Renal pelvis (tissue), 4 donors: ENCODE data around the gene TMEM141. TPM values are rescaled to one million over a fixed set of nuclear protein-coding genes. Genes with fewer than 3 reads are reported as not detected.
"Not testable (repeated sequence)": the region's sequence is repeated elsewhere in the genome, so short reads cannot be mapped to it uniquely, and the experiment has no call there.

Experiments used
- DNase-seq: peaks from one replicate; pipeline ENCODE4 v3.0.0-alpha.2; 2013
- polyA plus RNA-seq, 3 donors: library from polyadenylated mRNA; unstranded; fragments of 120-200 nt; gene quantifications; one replicate each; pipeline ENCODE4 v1.2.1, GENCODE V29; 2013; ENCODE audit not compliant: insufficient read length in 3 of 3

The TMEM141 gene
- polyA plus RNA-seq, 3 donors, result 77.3 to 83.8 (median 78.0) TPM

DNA sequence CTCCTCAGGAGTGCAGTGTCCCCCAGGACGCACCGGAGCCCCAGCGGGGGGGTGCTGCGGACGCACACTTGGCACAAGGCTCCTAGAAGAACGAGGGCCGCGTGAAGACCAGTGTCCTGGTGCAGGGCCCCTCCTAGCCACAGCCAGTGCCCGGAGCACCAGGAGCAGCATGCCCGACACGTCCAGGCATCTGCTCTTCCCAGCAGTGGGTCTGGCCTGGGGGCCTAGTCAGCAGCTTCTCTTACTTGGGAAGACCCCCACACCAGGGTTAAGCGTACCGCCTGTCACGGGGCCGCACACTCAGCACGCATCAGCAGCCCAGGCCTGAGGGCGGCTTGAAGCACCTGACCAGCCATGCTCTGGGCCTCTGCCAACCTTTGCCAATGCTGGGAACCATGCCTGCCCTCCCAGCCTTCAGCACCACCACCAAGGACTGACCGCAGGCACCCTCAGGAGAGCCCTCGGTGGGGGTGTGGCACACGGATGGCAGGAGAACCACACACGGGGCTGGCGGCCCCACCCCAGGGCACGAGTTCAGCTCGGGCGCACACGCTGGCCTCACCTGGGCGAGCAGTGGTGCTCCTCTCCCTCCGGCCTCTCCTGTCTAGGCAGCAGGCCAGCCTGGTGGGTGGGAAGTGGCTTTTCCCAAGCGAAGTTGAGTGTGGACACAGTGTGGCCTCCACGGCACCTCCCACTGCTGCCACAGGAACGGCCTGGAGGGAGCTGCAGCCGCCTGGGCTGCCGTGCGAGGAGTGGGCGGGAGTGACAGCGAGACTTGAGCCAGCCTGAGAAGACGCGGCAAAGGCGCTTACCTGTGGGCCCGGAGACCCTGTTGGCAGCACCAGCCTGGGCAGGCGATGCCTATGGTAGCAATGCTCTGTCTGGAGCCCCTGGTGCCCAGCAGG, 39.1 kb downstream of the TMEM141 start:
- DNase-seq, result no peak

DNA sequence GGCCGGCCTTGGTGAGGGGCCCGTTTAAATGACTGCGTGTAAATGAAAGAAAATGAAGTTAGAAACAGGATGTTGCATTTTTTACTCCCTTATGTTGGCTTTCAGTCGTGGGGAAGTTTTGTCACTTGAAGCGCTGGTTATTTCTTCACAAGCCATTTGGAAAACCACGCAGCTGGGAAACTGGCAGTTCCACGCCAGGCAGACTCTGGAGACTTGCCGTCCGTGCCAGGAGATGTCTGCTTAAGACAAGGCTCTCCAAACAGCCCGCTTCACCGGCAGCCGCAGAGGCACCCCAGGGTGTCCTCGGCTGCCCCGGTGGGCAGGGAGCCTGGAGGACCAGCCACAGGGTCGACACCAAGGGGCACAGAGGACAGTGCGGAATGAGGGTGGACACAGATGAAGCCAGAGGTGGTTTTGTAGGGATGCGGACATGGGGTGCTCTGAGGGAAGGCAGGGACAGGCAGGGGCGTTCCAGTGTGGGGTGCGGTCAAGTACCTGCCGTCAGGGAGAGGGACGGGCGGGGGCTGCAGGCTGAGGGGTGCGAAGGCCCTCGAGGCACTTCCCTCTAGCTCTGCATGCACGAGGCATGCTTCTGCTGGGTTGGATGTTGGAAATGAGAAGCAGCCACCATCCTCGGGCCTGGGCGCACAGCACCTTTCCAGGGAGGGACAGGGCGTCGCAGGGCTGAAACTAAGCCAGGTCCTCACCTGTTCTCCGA, 40.0 kb downstream of the TMEM141 start:
- no peak for DNase-seq

DNA sequence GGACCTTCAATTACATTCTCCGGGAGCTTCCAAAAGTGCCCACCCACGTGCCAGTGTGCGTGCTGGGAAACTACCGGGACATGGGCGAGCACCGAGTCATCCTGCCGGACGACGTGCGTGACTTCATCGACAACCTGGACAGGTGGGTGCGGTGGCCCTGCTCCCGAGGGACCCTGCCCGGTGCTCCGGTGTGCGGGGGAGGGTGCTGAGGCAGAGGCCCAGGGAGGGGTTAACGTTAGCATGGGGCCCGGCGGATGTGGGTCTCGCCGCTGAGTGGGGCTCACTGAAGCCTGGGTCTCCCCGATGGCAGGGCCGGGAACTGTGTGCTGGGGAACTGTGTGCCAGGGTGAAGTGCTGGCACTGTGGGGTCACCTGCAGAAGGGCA, 40.6 kb downstream of the TMEM141 start:
- no peak for DNase-seq

DNA sequence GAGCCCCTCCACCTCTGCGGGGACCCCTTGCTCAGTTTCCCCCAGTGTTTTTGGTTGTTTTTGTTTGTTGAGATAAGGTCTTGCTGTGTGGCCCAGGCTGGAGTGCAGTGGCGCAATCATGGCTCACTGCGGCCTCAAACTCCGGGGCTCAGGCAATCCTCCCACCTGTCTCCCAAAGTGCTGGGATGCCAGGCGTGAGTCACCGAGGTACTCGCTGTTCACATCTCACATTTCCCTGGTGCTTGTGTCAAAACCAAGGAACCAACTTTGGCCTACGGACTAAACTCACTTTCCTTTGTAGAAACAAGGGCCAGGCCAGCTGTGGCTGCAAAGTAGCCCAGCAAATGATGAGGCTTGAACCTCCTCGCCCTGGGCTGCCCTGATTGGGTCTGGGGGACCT, 41.4 kb downstream of the TMEM141 start:
- no peak for DNase-seq

DNA sequence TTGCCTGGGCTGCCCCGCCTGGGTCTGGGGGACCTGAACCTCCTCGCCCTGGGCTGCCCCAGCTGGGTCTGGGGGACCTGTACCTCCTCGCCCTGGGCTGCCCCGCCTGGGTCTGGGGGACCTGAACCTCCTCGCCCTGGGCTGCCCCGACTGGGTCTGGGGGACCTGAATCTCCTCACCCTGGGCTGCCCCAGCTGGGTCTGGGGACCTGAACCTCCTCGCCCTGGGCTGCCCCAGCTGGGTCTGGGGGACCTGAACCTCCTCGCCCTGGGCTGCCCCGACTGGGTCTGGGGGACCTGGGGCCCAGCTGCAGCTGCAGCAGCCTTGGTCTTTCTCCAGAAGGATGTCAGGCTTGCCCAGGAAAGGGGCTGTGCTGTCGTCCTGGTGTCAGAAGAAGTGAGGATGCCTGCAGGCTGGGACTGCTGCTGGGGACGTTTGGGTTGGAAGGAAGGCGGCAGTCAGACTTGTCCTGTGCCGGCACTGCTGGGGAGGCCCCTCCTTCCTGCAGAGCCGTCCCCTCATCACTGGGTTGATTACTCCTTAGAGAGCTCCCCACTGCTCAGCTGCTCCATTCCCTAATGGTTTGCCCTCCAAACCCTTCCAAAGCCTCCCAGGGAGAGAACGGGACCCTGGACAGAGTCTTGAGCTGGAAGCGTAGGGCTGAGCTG, 42.4 kb downstream of the TMEM141 start:
- not testable (repeated sequence) for DNase-seq

DNA sequence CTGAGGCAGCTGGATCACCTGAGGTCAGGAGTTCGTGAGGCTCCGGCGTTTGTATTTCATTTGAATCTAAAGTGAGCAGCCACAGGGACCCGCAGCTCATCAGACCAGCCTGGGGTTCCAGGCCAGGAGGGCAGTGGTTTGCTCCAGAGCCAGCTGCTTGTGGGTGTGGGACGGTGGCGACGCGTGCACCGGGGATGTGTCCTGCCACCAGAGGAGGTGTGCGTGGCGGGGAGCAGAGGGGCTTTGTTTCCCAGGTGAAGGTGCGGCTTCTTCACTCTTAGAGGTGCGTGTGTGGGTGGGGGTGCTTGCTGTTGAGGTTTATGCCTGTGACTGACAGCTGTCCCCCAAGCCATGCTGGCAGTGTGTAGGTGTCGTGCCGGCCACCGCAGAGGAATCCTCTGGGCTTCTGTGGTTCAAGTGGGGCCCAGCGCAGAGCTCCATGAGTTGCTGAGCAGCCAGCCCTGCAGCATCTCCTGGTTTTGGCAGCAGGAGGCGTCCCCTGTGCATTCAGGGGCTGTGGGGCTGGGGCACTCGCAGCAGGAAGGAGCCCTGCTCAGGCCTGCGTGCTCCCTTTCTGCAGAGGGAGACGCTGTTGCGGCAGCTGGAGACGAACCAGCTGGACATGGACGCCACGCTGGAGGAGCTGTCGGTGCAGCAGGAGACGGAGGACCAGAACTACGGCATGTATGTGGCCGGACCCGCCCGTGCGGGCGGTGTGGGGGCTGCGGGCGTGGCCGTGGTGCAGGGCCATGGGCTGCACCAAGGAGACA, 44.2 kb downstream of the TMEM141 start:
- no peak for DNase-seq

DNA sequence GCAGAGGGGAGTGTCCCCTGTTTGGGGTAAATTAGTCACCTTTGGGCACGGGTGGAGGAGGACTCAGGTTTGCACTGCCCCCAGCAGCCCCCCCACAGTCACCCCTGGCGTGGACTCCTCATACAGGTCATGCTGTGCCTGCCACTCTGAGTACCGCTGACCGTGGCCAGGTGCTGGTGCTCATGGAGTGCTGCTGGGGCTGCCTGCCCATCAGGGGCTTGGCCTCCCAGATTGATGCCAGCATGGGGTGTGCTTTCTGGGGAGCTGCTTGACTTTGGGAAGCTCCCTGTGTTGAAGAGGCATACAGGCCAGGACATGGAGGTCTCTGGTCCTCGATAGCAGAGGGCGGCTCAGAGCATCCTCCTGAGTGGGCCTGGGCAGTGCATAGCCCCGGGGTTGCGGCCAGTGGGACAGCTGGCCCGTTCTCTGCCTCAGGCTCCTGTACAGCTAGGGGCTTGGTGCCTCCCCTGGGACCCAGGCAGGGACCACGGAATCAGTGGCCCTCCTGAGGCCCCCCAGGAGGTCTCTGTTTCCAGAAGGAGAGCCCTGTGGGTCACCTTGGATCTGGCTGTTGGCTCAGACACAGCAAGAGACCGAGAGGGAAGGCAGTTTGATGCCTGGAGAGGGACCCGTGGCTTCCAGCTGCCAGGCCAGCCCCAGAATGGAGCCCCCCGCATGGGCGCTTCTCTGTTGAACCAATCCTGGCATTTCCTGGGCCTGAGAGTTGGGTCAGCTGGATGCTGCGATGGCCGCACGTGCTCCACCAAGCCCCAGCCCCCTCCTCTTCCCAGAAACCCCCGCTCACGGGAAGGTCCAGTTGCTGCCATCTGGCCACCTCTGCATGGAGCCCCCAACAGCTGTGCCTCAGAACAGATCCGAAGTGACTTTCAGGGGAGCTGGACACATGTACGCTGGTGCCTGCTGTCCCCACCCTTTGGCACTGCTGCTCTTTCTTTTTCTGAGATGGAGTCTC, 45.1 kb downstream of the TMEM141 start:
- DNase-seq, result no peak

DNA sequence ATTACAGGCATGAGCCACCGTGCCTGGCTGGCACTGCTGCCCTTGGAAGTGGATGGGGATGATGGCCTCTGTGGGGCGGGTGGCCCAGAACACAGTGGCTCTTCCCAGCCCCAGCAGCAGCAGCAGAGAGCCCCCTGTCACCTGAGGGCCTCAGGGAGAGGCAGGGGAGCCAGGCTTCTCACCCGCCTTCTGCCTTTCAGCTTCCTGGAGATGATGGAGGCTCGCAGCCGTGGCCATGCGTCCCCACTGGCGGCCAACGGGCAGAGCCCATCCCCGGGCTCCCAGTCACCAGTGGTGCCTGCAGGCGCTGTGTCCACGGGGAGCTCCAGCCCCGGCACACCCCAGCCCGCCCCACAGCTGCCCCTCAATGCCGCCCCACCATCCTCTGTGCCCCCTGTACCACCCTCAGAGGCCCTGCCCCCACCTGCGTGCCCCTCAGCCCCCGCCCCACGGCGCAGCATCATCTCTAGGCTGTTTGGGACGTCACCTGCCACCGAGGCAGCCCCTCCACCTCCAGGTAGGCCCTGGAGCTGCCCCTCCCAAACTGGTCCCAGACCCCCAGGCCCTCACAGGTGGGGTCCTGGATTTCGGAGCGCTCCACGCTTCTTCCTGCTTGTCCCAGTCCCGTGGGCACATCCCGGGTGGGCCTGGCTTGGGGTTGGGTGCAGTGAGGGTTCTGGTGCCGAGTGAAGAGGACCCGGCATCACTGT, 46.2 kb downstream of the TMEM141 start:
- DNase-seq, result no peak

DNA sequence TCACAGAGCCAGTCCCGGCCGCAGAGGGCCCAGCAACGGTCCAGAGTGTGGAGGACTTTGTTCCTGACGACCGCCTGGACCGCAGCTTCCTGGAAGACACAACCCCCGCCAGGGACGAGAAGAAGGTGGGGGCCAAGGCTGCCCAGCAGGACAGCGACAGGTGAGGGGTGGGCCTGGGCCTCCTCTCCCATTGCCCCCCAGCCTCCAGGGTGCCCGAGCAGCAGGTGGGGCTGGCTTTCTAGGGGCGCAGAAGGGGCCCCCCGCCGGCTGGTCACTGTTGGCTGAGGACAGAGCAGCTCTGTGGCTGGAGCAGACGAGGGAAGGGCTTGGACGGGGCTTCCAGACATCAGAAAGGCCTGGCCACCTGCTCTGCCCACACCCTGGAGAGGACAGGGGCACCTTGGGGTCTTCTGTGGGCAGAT, 46.7 kb downstream of the TMEM141 start:
- not testable (repeated sequence) for DNase-seq

DNA sequence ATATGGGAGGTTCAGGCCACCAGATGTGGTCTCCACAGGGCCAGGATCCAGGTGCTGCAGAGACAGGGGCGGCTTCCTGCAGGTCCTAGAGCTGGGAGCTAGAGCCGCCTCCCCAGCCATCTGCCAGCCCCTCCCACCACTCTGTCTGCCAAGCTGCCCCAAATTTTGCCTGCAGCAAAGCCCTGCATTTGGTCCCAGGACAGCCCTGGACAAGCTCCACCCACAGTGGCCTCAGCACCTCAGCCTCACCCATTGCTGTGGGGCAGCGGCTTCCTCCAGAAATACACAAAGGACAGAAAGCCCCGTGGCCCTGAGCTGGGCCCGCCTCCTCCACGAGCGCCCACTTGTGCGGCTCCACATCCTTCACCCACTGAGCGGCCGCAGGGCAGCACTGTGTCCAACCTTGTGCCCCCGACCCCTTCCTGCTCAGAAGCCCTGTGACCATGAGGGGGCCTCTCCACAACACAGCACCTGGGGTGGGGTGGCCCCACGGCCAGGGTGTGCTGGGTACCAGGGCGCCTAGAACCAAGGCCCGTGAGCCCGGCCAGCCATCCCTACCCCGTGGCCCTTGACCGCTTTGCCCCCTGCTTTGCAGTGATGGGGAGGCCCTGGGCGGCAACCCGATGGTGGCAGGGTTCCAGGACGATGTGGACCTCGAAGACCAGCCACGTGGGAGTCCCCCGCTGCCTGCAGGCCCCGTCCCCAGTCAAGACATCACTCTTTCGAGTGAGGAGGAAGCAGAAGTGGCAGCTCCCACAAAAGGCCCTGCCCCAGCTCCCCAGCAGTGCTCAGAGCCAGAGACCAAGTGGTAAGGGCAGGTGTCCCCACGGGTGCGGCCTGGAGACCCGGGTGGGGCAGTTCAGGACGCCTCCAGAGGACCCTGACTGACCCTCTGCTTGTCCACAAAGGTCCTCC, 47.4 kb downstream of the TMEM141 start:
- no peak for DNase-seq

DNA sequence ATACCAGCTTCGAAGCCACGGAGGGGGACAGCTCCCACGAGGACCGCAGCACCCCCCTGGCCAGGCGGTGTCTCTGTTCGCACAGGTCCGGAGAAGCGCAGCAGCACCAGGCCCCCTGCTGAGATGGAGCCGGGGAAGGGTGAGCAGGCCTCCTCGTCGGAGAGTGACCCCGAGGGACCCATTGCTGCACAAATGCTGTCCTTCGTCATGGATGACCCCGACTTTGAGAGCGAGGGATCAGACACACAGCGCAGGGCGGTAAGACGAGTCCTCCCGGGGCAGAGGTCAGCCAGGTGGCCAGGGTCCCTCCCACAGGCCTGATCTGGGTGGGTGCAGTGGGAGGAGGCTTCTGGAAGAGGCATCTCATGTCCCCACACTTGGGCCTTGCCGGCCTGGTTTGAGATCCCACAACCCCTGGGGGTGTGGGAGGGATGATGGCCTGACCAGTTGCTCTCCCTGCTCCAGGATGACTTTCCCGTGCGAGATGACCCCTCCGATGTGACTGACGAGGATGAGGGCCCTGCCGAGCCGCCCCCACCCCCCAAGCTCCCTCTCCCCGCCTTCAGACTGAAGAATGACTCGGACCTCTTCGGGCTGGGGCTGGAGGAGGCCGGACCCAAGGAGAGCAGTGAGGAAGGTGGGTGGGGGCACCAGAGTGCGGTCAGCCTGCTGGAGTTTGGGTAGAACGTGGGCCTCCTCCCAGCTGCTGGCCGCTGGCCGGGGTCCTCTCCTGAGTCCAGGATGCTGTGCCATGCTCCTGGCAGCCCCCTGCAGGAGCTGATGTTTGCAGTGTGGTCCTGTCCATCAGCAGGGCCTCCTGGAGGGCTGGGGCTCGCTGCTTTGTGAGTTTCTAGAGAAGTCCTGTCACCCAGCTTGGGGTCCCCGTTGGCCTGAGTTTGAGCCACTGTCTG, 48.3 kb downstream of the TMEM141 start:
- DNase-seq, result no peak

DNA sequence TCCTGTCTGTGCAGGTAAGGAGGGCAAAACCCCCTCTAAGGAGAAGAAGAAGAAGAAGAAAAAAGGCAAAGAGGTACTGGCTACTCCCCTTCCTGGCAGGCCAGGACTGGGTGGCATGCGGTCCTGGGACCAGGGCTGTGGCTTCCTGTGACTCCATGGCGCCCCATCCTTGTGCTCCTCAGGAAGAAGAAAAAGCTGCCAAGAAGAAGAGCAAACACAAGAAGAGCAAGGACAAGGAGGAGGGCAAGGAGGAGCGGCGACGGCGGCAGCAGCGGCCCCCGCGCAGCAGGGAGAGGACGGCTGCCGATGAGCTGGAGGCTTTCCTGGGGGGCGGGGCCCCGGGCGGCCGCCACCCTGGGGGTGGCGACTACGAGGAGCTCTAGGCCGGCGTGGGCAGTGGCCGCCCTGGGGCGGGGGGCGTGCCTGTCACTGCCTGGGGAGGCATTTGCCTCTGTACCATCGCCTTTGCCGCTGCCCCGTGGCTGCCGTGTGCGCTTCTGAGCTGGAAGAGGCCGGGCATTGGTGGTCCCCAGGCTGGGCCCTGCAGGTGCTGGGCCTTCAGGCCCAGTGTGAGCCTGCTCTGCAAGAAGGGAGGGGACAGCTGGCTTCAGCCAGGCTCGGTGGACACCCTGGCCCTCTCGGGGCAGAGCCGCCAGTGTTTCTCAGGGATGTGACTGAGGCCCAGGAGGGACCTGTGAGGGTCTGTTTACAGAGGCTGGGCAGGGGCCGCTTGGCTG, 49.2 kb downstream of the TMEM141 start:
- no peak for DNase-seq

DNA sequence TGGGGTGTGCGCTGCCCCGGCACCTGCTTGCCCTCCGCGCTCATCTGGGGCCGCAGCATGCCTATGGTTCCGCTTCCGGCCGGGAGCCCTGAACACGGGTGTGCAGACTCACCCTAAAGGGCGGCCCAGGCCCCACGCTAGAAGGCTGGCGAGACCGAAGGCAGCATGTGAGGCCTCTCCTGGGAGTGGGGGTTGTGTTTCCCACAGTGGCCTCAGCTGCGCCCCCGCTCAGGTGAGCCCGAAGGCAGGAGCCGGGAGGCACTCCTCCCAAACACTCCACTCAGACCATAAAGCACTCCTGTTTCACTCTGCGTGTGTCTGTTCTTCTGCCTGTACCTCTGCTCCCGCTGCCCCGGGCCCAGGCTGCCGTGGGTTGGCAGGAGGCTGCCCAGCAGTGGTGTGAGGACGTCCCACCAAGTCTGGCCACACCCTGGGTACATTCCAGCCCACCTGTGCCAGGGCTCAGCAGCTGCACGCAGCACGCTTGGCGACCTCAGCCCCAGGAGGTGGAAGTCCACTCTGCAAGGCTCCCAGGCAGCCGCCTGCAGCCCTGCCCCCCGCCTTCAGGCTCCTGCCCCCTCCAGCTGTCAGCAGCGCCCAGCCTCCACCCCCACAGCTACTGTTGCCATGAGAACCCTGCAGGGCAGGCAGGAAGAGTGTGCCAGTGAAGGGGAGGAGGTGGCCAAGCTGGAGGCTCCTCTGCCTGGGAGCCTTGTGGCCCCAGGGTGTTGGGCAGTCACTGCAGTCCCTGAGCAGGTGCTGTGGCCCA, 49.9 kb downstream of the TMEM141 start:
- DNase-seq, result no peak

DNA sequence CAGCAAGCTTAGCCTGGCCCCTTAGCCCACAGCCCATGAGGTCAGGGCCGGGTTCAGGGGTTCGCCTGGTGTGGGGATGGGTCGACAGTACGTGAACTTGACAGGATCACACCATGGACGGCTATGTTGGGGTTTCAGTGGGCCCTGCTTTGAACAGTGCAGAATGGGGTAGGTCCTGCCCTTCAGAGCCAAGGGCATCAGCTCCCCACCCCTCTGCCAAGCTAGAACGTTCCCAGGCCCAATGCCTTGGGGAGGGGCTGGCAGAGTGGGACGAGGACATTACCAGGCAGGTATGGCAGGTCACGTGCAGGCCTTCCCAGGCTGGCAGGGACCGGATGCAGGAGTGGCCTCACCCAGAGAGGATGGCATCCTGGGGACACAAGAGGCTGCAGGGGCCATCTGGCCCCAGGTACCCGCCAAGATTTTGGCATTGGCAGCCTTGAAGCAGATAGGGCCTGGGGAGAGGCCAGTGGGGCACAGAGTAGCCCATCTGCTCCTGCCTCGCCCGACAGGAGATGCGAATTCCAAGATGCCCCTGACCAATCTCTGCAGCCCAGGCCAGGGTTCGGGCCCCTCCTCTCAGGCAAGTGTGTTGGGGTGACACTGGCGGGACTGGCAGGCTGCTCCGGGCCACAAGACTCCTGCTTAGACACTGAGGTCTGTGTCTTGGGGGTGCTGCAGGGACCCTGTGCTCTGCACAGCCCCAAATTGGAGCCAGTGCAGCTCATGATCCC, 50.7 kb downstream of the TMEM141 start:
- not testable (repeated sequence) for DNase-seq

DNA sequence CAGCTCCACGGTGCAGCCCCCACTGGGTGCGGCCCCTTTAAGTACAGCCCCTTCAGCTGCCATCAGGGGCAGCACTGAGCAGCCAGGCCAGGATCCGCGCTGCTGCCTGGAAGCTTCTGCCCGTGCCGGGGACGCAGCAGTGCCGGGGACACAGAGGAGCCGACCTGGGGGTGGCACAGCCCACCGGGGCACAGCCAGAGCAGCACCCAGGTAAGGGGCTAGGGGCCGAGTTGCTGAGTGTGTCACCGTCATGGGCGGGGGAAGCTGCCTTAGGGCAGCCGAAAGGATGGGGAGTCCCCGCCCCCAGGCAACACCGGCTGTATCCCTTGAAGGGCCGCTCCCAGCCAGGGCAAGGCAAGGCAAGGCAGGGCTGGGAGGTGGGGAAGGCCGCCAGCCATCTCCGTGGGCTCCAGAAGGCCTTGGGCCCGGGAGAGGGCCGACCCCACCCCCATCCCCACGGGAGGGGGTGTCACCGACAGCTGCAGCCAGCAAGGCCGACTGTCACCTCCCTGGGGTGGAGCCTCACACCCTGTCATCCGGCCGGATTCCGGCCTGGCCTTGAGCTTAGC, 51.3 kb downstream of the TMEM141 start, which contains the start of gene AJM1:
Gene AJM1, plus strand, starts transcription at position 99 of the 569 bp plus-strand sequence. CDS start 1,937 bp downstream, outside the sequence.
- DNase-seq, result peak; percentile 74
